ENCODE measurements around the gene B3GNT3.
A peak's percentile ranks its signal among the peaks of the same experiment; 100 is the strongest.

Gene B3GNT3

GRCh38 chr19:17794731-17795494, at the start of gene B3GNT3:
Gene B3GNT3, plus strand, starts transcription at chr19:17795138. Its CDS starts 12,670 bp downstream, at chr19:17807808.
- no peak for DNase-seq

- DNase-seq, result peak; percentile 89
These were observed 47.5 kb upstream of the B3GNT3 start for GRCh38 chr19:17747205-17748098.

- DNase-seq, result no peak
These were observed 45.9 kb upstream of the B3GNT3 start for GRCh38 chr19:17748884-17749638.

- no peak for DNase-seq
These were observed 45.0 kb upstream of the B3GNT3 start for GRCh38 chr19:17749912-17750317.

- DNase-seq, result no peak
These were observed 43.6 kb upstream of the B3GNT3 start, which contains the start of gene FCHO1 for GRCh38 chr19:17751103-17751911. Gene FCHO1, plus strand, starts transcription at chr19:17751477. Its CDS starts 3,688 bp downstream, at chr19:17755165.

- DNase-seq, result no peak
These were observed 43.0 kb upstream of the B3GNT3 start for GRCh38 chr19:17751912-17752273.

- no peak for DNase-seq
These were observed 41.9 kb upstream of the B3GNT3 start for GRCh38 chr19:17752865-17753639.

GRCh38 chr19:17753976-17754375, 41.0 kb upstream of the B3GNT3 start:
- no peak for DNase-seq

- no peak for DNase-seq
These were observed 40.1 kb upstream of the B3GNT3 start for GRCh38 chr19:17754634-17755442.

- DNase-seq, result no peak
These were observed 39.5 kb upstream of the B3GNT3 start for GRCh38 chr19:17755443-17755890.

- DNase-seq, result no peak
These were observed 38.8 kb upstream of the B3GNT3 start for GRCh38 chr19:17755977-17756670.

- no peak for DNase-seq
These were observed 37.8 kb upstream of the B3GNT3 start for GRCh38 chr19:17757125-17757524.

- DNase-seq, result no peak
These were observed 36.4 kb upstream of the B3GNT3 start for GRCh38 chr19:17758515-17758914.

- no peak for DNase-seq
These were observed 33.8 kb upstream of the B3GNT3 start for GRCh38 chr19:17761148-17761547.

- DNase-seq, result no peak
These were observed 32.3 kb upstream of the B3GNT3 start for GRCh38 chr19:17762505-17763229.

- DNase-seq, result no peak
These were observed 30.6 kb upstream of the B3GNT3 start for GRCh38 chr19:17764348-17764747.

- no peak for DNase-seq
These were observed 29.8 kb upstream of the B3GNT3 start for GRCh38 chr19:17765069-17765618.

- peak; percentile 58 for DNase-seq
These were observed 28.3 kb upstream of the B3GNT3 start for GRCh38 chr19:17766543-17767131.
